IPS-NIHi7 (cell line): ENCODE measurements around the gene INSRR.
A peak's percentile ranks its signal among the peaks of the same experiment; 100 is the strongest.

Experiments
- DNase-seq: peaks from one replicate; pipeline ENCODE4 v3.0.0; 2012; ENCODE audit warnings: mixed read lengths; ENCODE audit errors: extremely low spot score

INSRR gene

GRCh38 chr1:156858959-156859522 is at the start of gene INSRR:
INSRR (minus strand) TSS chr1:156859117; CDS start chr1:156858621, 496 bp downstream.
- peak; percentile 51 for DNase-seq

- no peak for DNase-seq
These were observed 49.6 kb upstream of the INSRR start for GRCh38 chr1:156908541-156908940.

- DNase-seq: no peak
These were observed 47.4 kb upstream of the INSRR start for GRCh38 chr1:156906206-156906906.

GRCh38 chr1:156905651-156906050 is 46.7 kb upstream of the INSRR start:
- no peak for DNase-seq

GRCh38 chr1:156905176-156905575 is 46.3 kb upstream of the INSRR start:
- DNase-seq: no peak

- no peak for DNase-seq
These were observed 45.5 kb upstream of the INSRR start for GRCh38 chr1:156904187-156904959.

- no peak for DNase-seq
These were observed 44.6 kb upstream of the INSRR start for GRCh38 chr1:156903328-156904091.

- no peak for DNase-seq
These were observed 43.3 kb upstream of the INSRR start for GRCh38 chr1:156901966-156902915.

GRCh38 chr1:156901590-156901900 is 42.6 kb upstream of the INSRR start:
- no peak for DNase-seq

- no peak for DNase-seq
These were observed 42.1 kb upstream of the INSRR start for GRCh38 chr1:156900896-156901589.

- no peak for DNase-seq
These were observed 41.2 kb upstream of the INSRR start for GRCh38 chr1:156899956-156900718.

GRCh38 chr1:156898971-156899664 is 40.2 kb upstream of the INSRR start:
- DNase-seq: no peak

GRCh38 chr1:156898161-156898566 is 39.2 kb upstream of the INSRR start:
- no peak for DNase-seq

- no peak for DNase-seq
These were observed 38.3 kb upstream of the INSRR start for GRCh38 chr1:156897078-156897825.

GRCh38 chr1:156896490-156897033 is 37.6 kb upstream of the INSRR start:
- DNase-seq: peak; percentile 65

GRCh38 chr1:156895927-156896326 is 37.0 kb upstream of the INSRR start:
- no peak for DNase-seq

- no peak for DNase-seq
These were observed 36.5 kb upstream of the INSRR start for GRCh38 chr1:156895455-156895812.
